Measurements from ENCODE around the gene AUP1. TPM values are rescaled to one million over a fixed set of nuclear protein-coding genes. Genes with fewer than 3 reads are reported as not detected.
A peak's percentile ranks its signal among the peaks of the same experiment; 100 is the strongest.

The AUP1 gene
- total and polyA plus RNA-seq, 9 of the 15 experiments (the other 6 are each of a cell fraction or from before 2014, with no cell fraction given), result 70.7 to 245 (median 165) TPM

GRCh38 chr2:74515981-74516633 lies 13.4 kb downstream of the AUP1 start:
- Histone ChIP-seq H4K20me1 (replicated peaks; ENCODE audit: control insufficient read depth, insufficient read depth, low read length) (no peaks in the 10 kb centered on the region), H3K4me1 (replicated peaks in 1 of 2; ENCODE audit: control insufficient read depth in 2 of 2, insufficient read depth in 2 of 2, low read length in 2 of 2) (peaks cover 0 to 19% of the 10 kb centered on the region in 2 experiments; a peak in 3 of 5 replicates), H3K4me3 (no peak overlapping the region), H3K9ac (ENCODE audit: insufficient read depth in 1 of 2, low read depth in 2 of 2, low read length in 2 of 2) (no peak overlapping the region), H3K9me3 (replicated peaks; ENCODE audit: control insufficient read depth, insufficient read depth, low read depth, low read length) (no peaks in the 10 kb centered on the region), H3K27ac (ENCODE audit: extremely low read depth, low read depth, low read length) (no peak overlapping the region), H3K27me3 (ENCODE audit: control insufficient read depth in 2 of 2, insufficient read depth in 2 of 2, low read length in 2 of 2) (no peaks in the 10 kb centered on the region), H3K36me3 (ENCODE audit: control insufficient read depth, insufficient read depth, low read length) (no peaks in the 10 kb centered on the region), H3K4me2 (ENCODE audit: insufficient read depth, low read length) (no peak overlapping the region), H3K9me1 (ENCODE audit: control insufficient read depth, insufficient read depth, low read length) (no peaks in the 10 kb centered on the region), H2AFZ (ENCODE audit: low read depth, low read length) (no peak overlapping the region), H3K79me2 (ENCODE audit: control insufficient read depth, insufficient read depth, low read length) (no peaks in the 10 kb centered on the region)
- in situ Hi-C loops (cut with MboI) (no loop called here), intact Hi-C loops (cut with micrococcal nuclease) (no loop called here)
- CTCF ChIA-PET (ENCODE audit: low intra/inter-chr PET ratio), result no interaction called here
- TF ChIP-seq HCFC1 (IDR thresholded peaks at IDR 0.05; ENCODE audit: low read depth, low read length) (no peak), GABPB2 (CRISPR knock-in tag; conservative IDR thresholded peaks at IDR 0.05) (no peak), ZFP36 (IDR thresholded peaks at IDR 0.05; ENCODE audit: low read depth, low read length, partially characterized antibody) (no peak), RFX1 (IDR thresholded peaks at IDR 0.05) (no peak), E2F6 (IDR thresholded peaks at IDR 0.05; ENCODE audit: borderline replicate concordance in 1 of 2, extremely low read depth in 1 of 2, insufficient read depth in 1 of 2, insufficient read length in 1 of 2, low read depth in 1 of 2, low read length in 1 of 2, poor library complexity in 1 of 2, severe bottlenecking in 1 of 2) (peak in 1 of 2 experiments; percentile 36), ZBTB7A (IDR thresholded peaks at IDR 0.05; ENCODE audit: borderline replicate concordance, control insufficient read depth, low read depth, low read length) (no peak), ZBTB33 (CRISPR knock-in tag; IDR thresholded peaks at IDR 0.05) (peak; percentile 35; the same call in 1 of the 2 replicates), CCNT2 (IDR thresholded peaks at IDR 0.05; ENCODE audit: borderline replicate concordance, extremely low read depth, insufficient read length, low read depth, low read length) (no peak)
- BruUV-seq (replicated peaks), result no TSS peak
- FAIRE-seq (no peak), DNase-seq (ENCODE audit: extremely low read depth in 1 of 4, low spot score in 3 of 4) (peak in 1 of 4 experiments; percentile 49), ATAC-seq (no peak)
- POLR2A ChIA-PET, result no interaction called here
- WGBS (ENCODE audit: insufficient coverage, low coverage, missing lambda C conversion rate), result 86% methylated on average over 44 of the region's 72 CpGs

All from K562 (cell line).